ENCODE results near the gene PDE4D. TPM values are rescaled to one million over a fixed set of nuclear protein-coding genes. Genes with fewer than 3 reads are reported as not detected.

The PDE4D gene
- total and polyA plus RNA-seq, 2 donors (not counting 3 experiments of a cell fraction or from before 2014, with no cell fraction given), result 34.5 to 51.2 TPM

DNA sequence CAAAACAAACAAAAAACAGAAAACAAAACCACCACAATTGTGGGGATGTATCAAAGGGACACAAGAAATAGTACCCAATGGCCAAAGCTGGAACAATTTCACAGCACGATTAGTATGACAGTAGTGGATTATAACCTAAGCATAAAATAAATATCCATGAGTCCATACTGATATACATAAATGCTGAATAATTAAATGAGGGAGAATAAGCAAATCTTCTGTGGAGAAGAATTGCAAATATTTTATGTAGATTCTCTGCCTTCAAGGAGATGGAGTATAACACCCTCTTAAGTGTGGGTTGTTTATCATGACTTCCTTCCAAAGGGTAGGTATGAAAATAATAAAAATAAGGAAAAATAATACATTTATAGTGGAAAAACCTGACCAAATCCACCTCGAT lies 325.4 kb downstream of the PDE4D start:
- BruUV-seq (replicated peaks), result no TSS peak
- H3K9me3 ChIP-seq (replicated peaks; ENCODE audit: control insufficient read depth, insufficient read depth, low read length), result no peaks in the 10 kb centered on the region
- intact Hi-C loops (cut with micrococcal nuclease) (no loop called here), dilution Hi-C loops (cut with MboI; ENCODE audit: extremely low pct_ligation_motif_present, low sequenced_read_pairs) (no loop called here)
- H3K79me2 ChIP-seq (ENCODE audit: control insufficient read depth, insufficient read depth, low read length), result no peaks in the 10 kb centered on the region
- no peak overlapping the region for H3K4me3 ChIP-seq (replicated peaks in 1 of 3; ENCODE audit: insufficient read depth in 1 of 3, low read depth in 1 of 3, low read length in 3 of 3)
- no peak overlapping the region for H3K27ac ChIP-seq (ENCODE audit: insufficient read depth, low read depth, low read length)
- H3K9ac ChIP-seq (replicated peaks; ENCODE audit: extremely low read depth, insufficient read depth, low read length), result no peak overlapping the region
- H2AFZ ChIP-seq (ENCODE audit: low read depth, low read length), result no peak overlapping the region
- no peaks in the 10 kb centered on the region for H3K27me3 ChIP-seq (ENCODE audit: control insufficient read depth in 2 of 2, insufficient read depth in 2 of 2, low read length in 2 of 2)
- H4K20me1 ChIP-seq (replicated peaks; ENCODE audit: control insufficient read depth, extremely low read depth, insufficient read depth, low read length), result no peaks in the 10 kb centered on the region
- no peak overlapping the region for H3K4me2 ChIP-seq (ENCODE audit: insufficient read depth, low read length)
- POLR2A ChIA-PET, result no interaction called here
- FAIRE-seq, result no peak
- no peak for DNase-seq (ENCODE audit: low read depth, low spot score)
- H3K9me1 ChIP-seq (replicated peaks; ENCODE audit: control insufficient read depth, extremely low read depth, insufficient read depth, low read length), result no peaks in the 10 kb centered on the region
- peaks cover 8% of the 10 kb centered on the region for H3K4me1 ChIP-seq (ENCODE audit: control insufficient read depth, extremely low read depth, insufficient read depth, low read length)
- CTCF ChIA-PET, result no interaction called here
- no peaks in the 10 kb centered on the region for H3K36me3 ChIP-seq (ENCODE audit: control insufficient read depth in 2 of 2, extremely low read depth in 1 of 2, insufficient read depth in 2 of 2, low read length in 2 of 2)
- TF ChIP-seq POLR2A (IDR thresholded peaks at IDR 0.05; ENCODE audit: low read depth, low read length) (no peak), CTCF (IDR thresholded peaks at IDR 0.05; ENCODE audit: extremely low read depth in 1 of 2, insufficient read depth in 1 of 2, low read depth in 1 of 2, low read length in 2 of 2) (no peak), JUN (IDR thresholded peaks at IDR 0.05; ENCODE audit: borderline replicate concordance, insufficient read depth, insufficient read length, low read depth) (no peak), EZH2 (IDR thresholded peaks at IDR 0.05; ENCODE audit: borderline replicate concordance, low read depth, low read length, severe bottlenecking) (no peak), MYC (IDR thresholded peaks at IDR 0.05; ENCODE audit: low read depth, low read length) (no peak), FOS (IDR thresholded peaks at IDR 0.05; ENCODE audit: borderline replicate concordance, insufficient read depth, low read length) (no peak), GATA2 (IDR thresholded peaks at IDR 0.05; ENCODE audit: insufficient read depth, insufficient read length, low read depth, low read length) (no peak), POLR2AphosphoS5 (IDR thresholded peaks at IDR 0.05; ENCODE audit: insufficient read depth, low read depth, low read length) (no peak)
- TF ChIP-seq, protein P1, sequence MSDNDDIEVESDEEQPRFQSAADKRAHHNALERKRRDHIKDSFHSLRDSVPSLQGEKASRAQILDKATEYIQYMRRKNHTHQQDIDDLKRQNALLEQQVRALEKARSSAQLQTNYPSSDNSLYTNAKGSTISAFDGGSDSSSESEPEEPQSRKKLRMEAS (IDR thresholded peaks at IDR 0.05; ENCODE audit: insufficient read depth, insufficient read length), result no peak

Measured in endothelial cell of umbilical vein (primary cell).